CD4-positive, alpha-beta T cell treated with Interferon alpha-2 for 1 hour (primary cell): ENCODE results near the gene XXYLT1.
A peak's percentile ranks its signal among the peaks of the same experiment; 100 is the strongest.
"Not testable (repeated sequence)": the region's sequence is repeated elsewhere in the genome, so short reads cannot be mapped to it uniquely, and the experiment has no call there.

Experiments used
- DNase-seq, 2 donors: peaks; one replicate each; pipeline ENCODE4 v3.0.0-alpha.2; 2020 to 2022

XXYLT1 gene

GRCh38 chr3:195059471-195060216 is 211.3 kb downstream of the XXYLT1 start:
- DNase-seq = no peak

GRCh38 chr3:195059006-195059350 is 212.0 kb downstream of the XXYLT1 start:
- no peak for DNase-seq

GRCh38 chr3:195058336-195059005 is 212.5 kb downstream of the XXYLT1 start:
- DNase-seq = no peak

- DNase-seq = no peak
Observed at GRCh38 chr3:195057716-195058115, 213.2 kb downstream of the XXYLT1 start.

- DNase-seq = no peak
Observed at GRCh38 chr3:195056506-195056905, 214.5 kb downstream of the XXYLT1 start.

GRCh38 chr3:195054311-195054710 is 216.6 kb downstream of the XXYLT1 start:
- DNase-seq = no peak

- DNase-seq = no peak
Observed at GRCh38 chr3:195052939-195053338, 218.0 kb downstream of the XXYLT1 start.

- not testable (repeated sequence) for DNase-seq
Observed at GRCh38 chr3:195050296-195050695, 220.7 kb downstream of the XXYLT1 start.

GRCh38 chr3:195048059-195048905 is 222.7 kb downstream of the XXYLT1 start:
- no peak for DNase-seq

GRCh38 chr3:195047536-195047935 is 223.4 kb downstream of the XXYLT1 start:
- no peak for DNase-seq

- no peak for DNase-seq
Observed at GRCh38 chr3:195046441-195046840, 224.5 kb downstream of the XXYLT1 start.

GRCh38 chr3:195045481-195046210 is 225.3 kb downstream of the XXYLT1 start:
- no peak for DNase-seq

- DNase-seq = no peak
Observed at GRCh38 chr3:195044411-195044810, 226.5 kb downstream of the XXYLT1 start.

- DNase-seq = no peak
Observed at GRCh38 chr3:195043607-195044339, 227.2 kb downstream of the XXYLT1 start.

- no peak for DNase-seq
Observed at GRCh38 chr3:195042743-195043606, 228.0 kb downstream of the XXYLT1 start.

GRCh38 chr3:195041871-195042742 is 228.9 kb downstream of the XXYLT1 start:
- no peak for DNase-seq

GRCh38 chr3:195040773-195041520 is 230.0 kb downstream of the XXYLT1 start:
- no peak for DNase-seq

GRCh38 chr3:195040094-195040493 is 230.9 kb downstream of the XXYLT1 start:
- DNase-seq = peak in 1 of 2 donors; percentile 36

GRCh38 chr3:195039180-195039843 is 231.6 kb downstream of the XXYLT1 start:
- DNase-seq = no peak
